ENCODE measurements around the gene SMARCA5. TPM values are rescaled to one million over a fixed set of nuclear protein-coding genes. Genes with fewer than 3 reads are reported as not detected.

Gene SMARCA5, protein sequence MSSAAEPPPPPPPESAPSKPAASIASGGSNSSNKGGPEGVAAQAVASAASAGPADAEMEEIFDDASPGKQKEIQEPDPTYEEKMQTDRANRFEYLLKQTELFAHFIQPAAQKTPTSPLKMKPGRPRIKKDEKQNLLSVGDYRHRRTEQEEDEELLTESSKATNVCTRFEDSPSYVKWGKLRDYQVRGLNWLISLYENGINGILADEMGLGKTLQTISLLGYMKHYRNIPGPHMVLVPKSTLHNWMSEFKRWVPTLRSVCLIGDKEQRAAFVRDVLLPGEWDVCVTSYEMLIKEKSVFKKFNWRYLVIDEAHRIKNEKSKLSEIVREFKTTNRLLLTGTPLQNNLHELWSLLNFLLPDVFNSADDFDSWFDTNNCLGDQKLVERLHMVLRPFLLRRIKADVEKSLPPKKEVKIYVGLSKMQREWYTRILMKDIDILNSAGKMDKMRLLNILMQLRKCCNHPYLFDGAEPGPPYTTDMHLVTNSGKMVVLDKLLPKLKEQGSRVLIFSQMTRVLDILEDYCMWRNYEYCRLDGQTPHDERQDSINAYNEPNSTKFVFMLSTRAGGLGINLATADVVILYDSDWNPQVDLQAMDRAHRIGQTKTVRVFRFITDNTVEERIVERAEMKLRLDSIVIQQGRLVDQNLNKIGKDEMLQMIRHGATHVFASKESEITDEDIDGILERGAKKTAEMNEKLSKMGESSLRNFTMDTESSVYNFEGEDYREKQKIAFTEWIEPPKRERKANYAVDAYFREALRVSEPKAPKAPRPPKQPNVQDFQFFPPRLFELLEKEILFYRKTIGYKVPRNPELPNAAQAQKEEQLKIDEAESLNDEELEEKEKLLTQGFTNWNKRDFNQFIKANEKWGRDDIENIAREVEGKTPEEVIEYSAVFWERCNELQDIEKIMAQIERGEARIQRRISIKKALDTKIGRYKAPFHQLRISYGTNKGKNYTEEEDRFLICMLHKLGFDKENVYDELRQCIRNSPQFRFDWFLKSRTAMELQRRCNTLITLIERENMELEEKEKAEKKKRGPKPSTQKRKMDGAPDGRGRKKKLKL
- 10 to 100 TPM; 34.5 to 41.2 TPM for total RNA-seq

DNA sequence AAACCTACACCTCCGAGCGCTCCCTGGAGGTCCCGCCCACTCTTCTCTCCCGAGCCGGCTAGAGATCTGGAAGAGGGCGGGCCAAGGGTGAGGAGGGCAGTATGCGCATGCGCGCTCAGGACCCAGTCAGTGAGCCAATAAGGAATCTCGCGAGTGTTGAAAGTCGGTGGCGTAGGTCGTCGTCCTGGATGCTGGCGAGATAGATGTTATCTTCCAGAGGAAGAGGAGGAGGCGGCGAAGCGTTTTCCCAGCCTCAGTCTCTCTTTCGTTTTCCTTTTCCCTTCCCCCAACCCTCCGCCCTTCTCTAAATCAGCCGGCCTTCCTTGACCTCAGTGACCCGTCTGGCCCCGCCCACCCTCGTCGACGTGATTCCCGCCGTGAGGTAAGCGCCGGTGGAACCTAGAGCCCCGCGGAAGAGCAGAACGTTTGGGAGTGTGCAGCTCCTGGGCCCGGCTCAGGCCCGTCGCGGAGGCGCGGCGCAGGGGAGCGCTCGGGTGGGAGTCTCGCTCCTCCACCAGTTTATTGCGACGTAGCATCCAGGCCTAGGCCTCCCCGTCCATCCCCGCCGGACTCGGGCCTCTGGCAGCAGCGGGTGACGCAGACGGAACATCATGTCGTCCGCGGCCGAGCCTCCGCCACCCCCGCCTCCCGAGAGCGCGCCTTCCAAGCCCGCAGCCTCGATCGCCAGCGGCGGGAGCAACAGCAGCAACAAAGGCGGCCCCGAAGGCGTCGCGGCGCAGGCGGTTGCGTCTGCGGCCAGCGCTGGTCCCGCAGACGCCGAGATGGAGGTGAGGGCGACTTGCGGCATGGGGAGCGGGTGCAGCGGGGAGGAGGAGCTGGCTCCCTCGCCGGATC lies at the start of gene SMARCA5:
SMARCA5 (plus strand) TSS at position 389 of the 855 bp plus-strand sequence; CDS start at position 612, 223 bp downstream.
- TF ChIP-seq, protein P1, sequence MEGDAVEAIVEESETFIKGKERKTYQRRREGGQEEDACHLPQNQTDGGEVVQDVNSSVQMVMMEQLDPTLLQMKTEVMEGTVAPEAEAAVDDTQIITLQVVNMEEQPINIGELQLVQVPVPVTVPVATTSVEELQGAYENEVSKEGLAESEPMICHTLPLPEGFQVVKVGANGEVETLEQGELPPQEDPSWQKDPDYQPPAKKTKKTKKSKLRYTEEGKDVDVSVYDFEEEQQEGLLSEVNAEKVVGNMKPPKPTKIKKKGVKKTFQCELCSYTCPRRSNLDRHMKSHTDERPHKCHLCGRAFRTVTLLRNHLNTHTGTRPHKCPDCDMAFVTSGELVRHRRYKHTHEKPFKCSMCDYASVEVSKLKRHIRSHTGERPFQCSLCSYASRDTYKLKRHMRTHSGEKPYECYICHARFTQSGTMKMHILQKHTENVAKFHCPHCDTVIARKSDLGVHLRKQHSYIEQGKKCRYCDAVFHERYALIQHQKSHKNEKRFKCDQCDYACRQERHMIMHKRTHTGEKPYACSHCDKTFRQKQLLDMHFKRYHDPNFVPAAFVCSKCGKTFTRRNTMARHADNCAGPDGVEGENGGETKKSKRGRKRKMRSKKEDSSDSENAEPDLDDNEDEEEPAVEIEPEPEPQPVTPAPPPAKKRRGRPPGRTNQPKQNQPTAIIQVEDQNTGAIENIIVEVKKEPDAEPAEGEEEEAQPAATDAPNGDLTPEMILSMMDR (IDR thresholded peaks at IDR 0.05), result no peak
- intact Hi-C loops (cut with DNase I), result no loop called here
- Histone ChIP-seq H3K4me3 (peak within 1 kb of the TSS; percentile 79), H3K9me3 (no peaks in the 10 kb centered on the region), H3K27ac (peak within 1 kb of the TSS; percentile 98), H3K36me3 (no peaks in the 10 kb centered on the region), H3K9ac (ENCODE audit: low read depth in 2 of 2, low read length in 2 of 2) (peak within 1 kb of the TSS; percentile 97 to 99), H3K4me1 (no peaks in the 10 kb centered on the region), H3K27me3 (no peaks in the 10 kb centered on the region)
- DNase-seq, result peak; percentile 97

DNA sequence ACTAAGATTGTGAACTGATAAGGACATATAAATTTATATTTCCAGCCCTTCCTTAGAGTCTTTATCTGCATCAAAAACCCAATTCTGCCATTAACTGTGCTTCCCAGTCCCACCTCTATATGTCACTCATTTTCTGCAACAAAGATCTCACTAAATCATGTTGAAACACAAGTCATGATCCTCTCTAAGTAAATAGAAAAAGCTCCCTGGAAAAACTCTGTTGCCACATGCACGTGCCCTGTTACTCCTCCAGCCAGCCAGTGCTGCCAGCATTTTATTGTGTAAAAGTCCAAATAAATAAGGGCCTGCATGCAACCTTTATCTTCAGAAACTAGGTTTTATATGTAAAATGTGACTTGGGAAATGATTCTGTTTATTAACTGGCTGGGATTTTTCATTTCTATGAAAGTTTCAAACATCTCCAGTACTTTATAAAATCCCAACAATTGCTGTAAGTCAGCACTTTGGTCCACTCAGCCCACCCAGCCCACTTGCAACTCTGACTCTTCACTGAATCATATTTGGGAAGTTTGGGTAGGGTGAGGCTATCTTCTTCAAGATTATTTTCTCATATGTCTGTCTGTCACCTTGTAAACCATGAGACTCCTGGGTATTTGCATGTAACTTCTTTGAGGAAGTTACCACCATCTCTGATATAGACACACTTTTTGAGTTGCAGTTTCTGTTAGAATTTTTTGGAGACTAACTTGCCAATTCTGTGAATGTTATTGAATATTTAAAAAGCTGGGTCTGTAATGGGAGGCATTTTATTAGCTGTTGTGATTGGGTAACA lies 40.0 kb upstream of the SMARCA5 start:
- H3K27me3 ChIP-seq, result no peaks in the 10 kb centered on the region
- no peak overlapping the region for H3K27ac ChIP-seq
- TF ChIP-seq, protein P1 (IDR thresholded peaks at IDR 0.05), result no peak
- H3K9me3 ChIP-seq, result no peaks in the 10 kb centered on the region
- intact Hi-C loops (cut with DNase I), result loop anchor here (5.0 kb wide), 1 partner anchor 266 kb away; no protein-coding TSS in a partner anchor
- no peaks in the 10 kb centered on the region for H3K4me1 ChIP-seq
- H3K9ac ChIP-seq (ENCODE audit: low read depth in 2 of 2, low read length in 2 of 2), result no peak overlapping the region
- no peaks in the 10 kb centered on the region for H3K36me3 ChIP-seq
- DNase-seq, result no peak
- no peak overlapping the region for H3K4me3 ChIP-seq

DNA sequence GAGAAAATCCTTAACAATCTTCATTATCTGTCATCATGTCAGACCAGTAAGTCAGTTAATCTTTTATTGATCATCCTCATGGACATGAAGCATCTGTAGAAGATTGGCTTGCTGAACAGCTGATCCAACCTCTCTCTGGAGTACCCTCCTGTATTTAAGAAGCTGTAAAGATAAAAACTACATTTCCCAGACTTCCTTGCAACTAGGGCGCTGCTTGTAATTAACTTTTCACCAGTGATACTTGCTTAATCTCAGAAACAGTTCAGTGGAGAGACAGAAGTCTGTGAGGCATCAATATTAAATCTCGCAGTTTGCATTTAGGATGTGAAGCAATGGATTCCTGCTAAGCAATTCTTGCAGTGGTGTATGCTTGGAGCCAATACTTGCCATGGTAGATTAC lies 36.0 kb upstream of the SMARCA5 start:
- H3K27me3 ChIP-seq, result no peaks in the 10 kb centered on the region
- no peak overlapping the region for H3K9ac ChIP-seq (ENCODE audit: low read depth in 2 of 2, low read length in 2 of 2)
- H3K27ac ChIP-seq, result no peak overlapping the region
- intact Hi-C loops (cut with DNase I), result no loop called here
- no peaks in the 10 kb centered on the region for H3K9me3 ChIP-seq
- TF ChIP-seq, protein P1 (IDR thresholded peaks at IDR 0.05), result no peak
- H3K4me1 ChIP-seq, result no peaks in the 10 kb centered on the region
- H3K4me3 ChIP-seq, result no peak overlapping the region
- H3K36me3 ChIP-seq, result no peaks in the 10 kb centered on the region
- no peak for DNase-seq

DNA sequence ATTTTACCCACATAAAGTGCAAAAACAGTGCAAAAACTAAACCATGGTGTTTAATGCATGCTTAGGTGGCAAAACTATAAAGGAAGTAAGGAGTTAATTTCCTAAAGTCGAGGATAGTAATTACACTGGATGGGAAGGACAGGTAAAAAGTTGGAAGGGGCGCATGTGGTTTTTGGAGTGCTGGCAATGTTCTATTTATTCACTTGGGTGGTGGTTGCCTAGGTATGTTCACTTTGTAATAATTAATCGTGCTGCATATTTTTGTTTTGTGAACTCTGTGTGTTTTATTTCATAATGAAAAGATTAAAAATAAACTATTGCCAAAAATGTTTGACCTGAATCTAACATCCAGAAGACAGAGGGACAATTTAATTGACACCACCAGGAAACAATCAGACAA lies 32.1 kb upstream of the SMARCA5 start:
- no peaks in the 10 kb centered on the region for H3K27me3 ChIP-seq
- TF ChIP-seq, protein P1 (IDR thresholded peaks at IDR 0.05), result no peak
- H3K4me1 ChIP-seq, result no peaks in the 10 kb centered on the region
- no peak overlapping the region for H3K27ac ChIP-seq
- H3K4me3 ChIP-seq, result no peak overlapping the region
- intact Hi-C loops (cut with DNase I), result loop anchor here (5.0 kb wide), 1 partner anchor 279 kb away; no protein-coding TSS in a partner anchor
- H3K9ac ChIP-seq (ENCODE audit: low read depth in 2 of 2, low read length in 2 of 2), result no peak overlapping the region
- DNase-seq, result no peak
- H3K36me3 ChIP-seq, result no peaks in the 10 kb centered on the region
- H3K9me3 ChIP-seq, result no peaks in the 10 kb centered on the region

Data from colonic mucosa (tissue), 4 donors.